Gastrocnemius medialis (tissue), 4 donors: ENCODE measurements around the gene ACTR6. TPM values are rescaled to one million over a fixed set of nuclear protein-coding genes. Genes with fewer than 3 reads are reported as not detected.
"Not testable (repeated sequence)": the region's sequence is repeated elsewhere in the genome, so short reads cannot be mapped to it uniquely, and the experiment has no call there.

Experiments used
- ATAC-seq, 2 donors: fragments of 150-250 bp; one replicate each; pipeline ENCODE4 v1.9.1; 2016
- DNase-seq, 2 donors: peaks; one replicate each; pipeline ENCODE4 v3.0.0-alpha.2; 2019
- H3K27ac ChIP-seq, 4 donors: fragments of 200-600 bp; sonication (generic); 1 replicate in 1 of 4; 2 replicates in 3 of 4; pipeline ENCODE4 v1.5.1; 2016 to 2018; ENCODE audit warnings: mild to moderate bottlenecking in 2 of 4, moderate library complexity in 1 of 4
- H3K27me3 ChIP-seq, 3 donors: fragments of 200-600 bp; sonication (generic) in 2 of 3; 1 replicate in 1 of 3; 2 replicates in 2 of 3; pipeline versions ENCODE4 v1.5.1 to v1.6.0; 2016 to 2019; ENCODE audit warnings: mild to moderate bottlenecking in 1 of 3, moderate library complexity in 1 of 3
- H3K36me3 ChIP-seq, 2 donors: fragments of 200-600 bp; sonication (generic) in 1 of 2; one replicate each; pipeline ENCODE4 v1.5.1; 2017 to 2018
- H3K4me1 ChIP-seq, 2 donors: fragments of 200-600 bp; sonication (generic) in 1 of 2; one replicate each; pipeline ENCODE4 v1.5.1; 2016 to 2017; ENCODE audit warnings: mild to moderate bottlenecking in 2 of 2
- H3K4me3 ChIP-seq, 4 donors: fragments of 200-600 bp; sonication (generic) in 3 of 4; 1 replicate in 1 of 4; 2 replicates in 3 of 4; pipeline ENCODE4 v1.5.1; 2016 to 2019; ENCODE audit warnings: mild to moderate bottlenecking in 2 of 4
- H3K9me3 ChIP-seq, 3 donors: fragments of 200-600 bp; sonication (generic) in 2 of 3; 1 replicate in 1 of 3; 2 replicates in 2 of 3; pipeline ENCODE4 v1.5.1; 2016 to 2019
- POLR2A ChIP-seq, 2 donors: fragments of 450-650 bp; IDR thresholded peaks; one replicate each; pipeline ENCODE4 v1.6.1; 2017; ENCODE audit warnings: antibody characterized with exemption in 2 of 2, mild to moderate bottlenecking in 2 of 2, moderate library complexity in 2 of 2
- in situ Hi-C, 4 donors: fragments of 200-750 bp; cut with MboI; loops; one replicate each; pipeline versions ENCODE4 v1.15.0 to v1.8.0; 2017; ENCODE audit warnings: low sequenced_read_pairs in 4 of 4
- intact Hi-C: fragments of 100-400 bp; cut with DNase I; formaldehyde crosslinking; loops from one replicate; pipeline ENCODE4 v1.15.1; 2023; ENCODE audit warnings: low total_unique reads
- total RNA-seq, 4 donors: library from RNA; depleted of rRNA; stranded (reverse); fragments of >200 nt; gene quantifications; one replicate each; pipeline versions ENCODE4 v1.1.0 to v1.2.3, GENCODE V29; 2016
- TF ChIP-seq, protein P1 (sequence below), 5 experiments: fragments of 450-650 bp in 3 of 5; fragments of 200-600 bp in 2 of 5; sonication (generic) in 2 of 5; IDR thresholded peaks in 4 of 5; conservative IDR thresholded peaks in 1 of 5; 1 replicate in 4 of 5; 2 replicates in 1 of 5; pipeline ENCODE4 v1.5.1; 2016 to 2019; ENCODE audit warnings: antibody characterized with exemption in 5 of 5, mild to moderate bottlenecking in 3 of 5, moderate library complexity in 3 of 5

ACTR6 gene
- total RNA-seq, 4 donors from 2014 or later, result 8.4 to 19.2 (median 16.6) TPM

DNA sequence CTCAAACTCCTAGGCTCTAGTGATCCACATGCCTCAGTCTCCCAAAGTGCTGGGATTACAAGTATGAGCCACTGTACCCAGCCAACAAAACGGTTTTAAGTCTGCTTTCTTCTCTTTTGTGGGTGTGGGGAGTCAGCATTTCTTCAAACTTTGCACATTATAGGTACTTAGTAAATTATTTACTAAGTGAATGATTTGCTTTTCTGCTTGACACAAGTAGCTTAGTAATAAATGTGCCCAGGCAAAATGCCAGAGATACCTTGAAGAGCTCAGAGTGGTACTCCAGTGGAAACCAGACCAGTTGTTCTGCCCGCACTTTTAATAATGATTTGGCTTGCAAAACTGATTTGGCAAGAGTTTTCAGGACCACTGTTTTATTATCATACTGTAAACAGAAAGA, 51.3 kb downstream of the ACTR6 start:
- in situ Hi-C loops (no loop called here), intact Hi-C loops (no loop called here)
- H3K4me3 ChIP-seq, result no peak overlapping the region
- H3K9me3 ChIP-seq, result no peaks in the 10 kb centered on the region
- no peak for DNase-seq
- H3K27ac ChIP-seq, result no peak overlapping the region
- H3K27me3 ChIP-seq, result no peaks in the 10 kb centered on the region
- TF ChIP-seq, protein P1, sequence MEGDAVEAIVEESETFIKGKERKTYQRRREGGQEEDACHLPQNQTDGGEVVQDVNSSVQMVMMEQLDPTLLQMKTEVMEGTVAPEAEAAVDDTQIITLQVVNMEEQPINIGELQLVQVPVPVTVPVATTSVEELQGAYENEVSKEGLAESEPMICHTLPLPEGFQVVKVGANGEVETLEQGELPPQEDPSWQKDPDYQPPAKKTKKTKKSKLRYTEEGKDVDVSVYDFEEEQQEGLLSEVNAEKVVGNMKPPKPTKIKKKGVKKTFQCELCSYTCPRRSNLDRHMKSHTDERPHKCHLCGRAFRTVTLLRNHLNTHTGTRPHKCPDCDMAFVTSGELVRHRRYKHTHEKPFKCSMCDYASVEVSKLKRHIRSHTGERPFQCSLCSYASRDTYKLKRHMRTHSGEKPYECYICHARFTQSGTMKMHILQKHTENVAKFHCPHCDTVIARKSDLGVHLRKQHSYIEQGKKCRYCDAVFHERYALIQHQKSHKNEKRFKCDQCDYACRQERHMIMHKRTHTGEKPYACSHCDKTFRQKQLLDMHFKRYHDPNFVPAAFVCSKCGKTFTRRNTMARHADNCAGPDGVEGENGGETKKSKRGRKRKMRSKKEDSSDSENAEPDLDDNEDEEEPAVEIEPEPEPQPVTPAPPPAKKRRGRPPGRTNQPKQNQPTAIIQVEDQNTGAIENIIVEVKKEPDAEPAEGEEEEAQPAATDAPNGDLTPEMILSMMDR (IDR thresholded peaks at IDR 0.05 in 4 of 5, conservative IDR thresholded peaks at IDR 0.05 in 1 of 5), result no peak
- TF ChIP-seq POLR2A (IDR thresholded peaks at IDR 0.05), result no peak
- no peak for ATAC-seq
- no peaks in the 10 kb centered on the region for H3K4me1 ChIP-seq
- H3K36me3 ChIP-seq, result no peaks in the 10 kb centered on the region

GRCh38 chr12:100253437-100253836, 52.8 kb downstream of the ACTR6 start:
- no peak for TF ChIP-seq POLR2A (IDR thresholded peaks at IDR 0.05)
- TF ChIP-seq, protein P1 (IDR thresholded peaks at IDR 0.05 in 4 of 5, conservative IDR thresholded peaks at IDR 0.05 in 1 of 5), result no peak
- DNase-seq (no peak), ATAC-seq (no peak)
- H3K4me1 ChIP-seq, result no peaks in the 10 kb centered on the region
- intact Hi-C loops (no loop called here), in situ Hi-C loops (no loop called here)
- no peak overlapping the region for H3K27ac ChIP-seq
- no peaks in the 10 kb centered on the region for H3K36me3 ChIP-seq
- no peaks in the 10 kb centered on the region for H3K9me3 ChIP-seq
- no peaks in the 10 kb centered on the region for H3K27me3 ChIP-seq
- H3K4me3 ChIP-seq, result no peak overlapping the region

- in situ Hi-C loops, result no loop called here
- Histone ChIP-seq H3K4me1 (no peaks in the 10 kb centered on the region), H3K4me3 (no peak overlapping the region), H3K9me3 (no peaks in the 10 kb centered on the region), H3K36me3 (no peaks in the 10 kb centered on the region), H3K27ac (no peak overlapping the region), H3K27me3 (no peaks in the 10 kb centered on the region)
- DNase-seq (no peak), ATAC-seq (no peak)
- intact Hi-C loops, result no loop called here
- TF ChIP-seq POLR2A (IDR thresholded peaks at IDR 0.05), result no peak
- TF ChIP-seq, protein P1 (IDR thresholded peaks at IDR 0.05 in 4 of 5, conservative IDR thresholded peaks at IDR 0.05 in 1 of 5), result no peak
Measured at GRCh38 chr12:100254876-100255275, 54.3 kb downstream of the ACTR6 start.

GRCh38 chr12:100258127-100258526, 57.5 kb downstream of the ACTR6 start:
- in situ Hi-C loops (no loop called here), intact Hi-C loops (no loop called here)
- no peak for TF ChIP-seq POLR2A (IDR thresholded peaks at IDR 0.05)
- TF ChIP-seq, protein P1 (IDR thresholded peaks at IDR 0.05 in 4 of 5, conservative IDR thresholded peaks at IDR 0.05 in 1 of 5), result no peak
- Histone ChIP-seq H3K36me3 (no peaks in the 10 kb centered on the region), H3K9me3 (no peaks in the 10 kb centered on the region), H3K4me1 (no peaks in the 10 kb centered on the region), H3K27ac (no peak overlapping the region), H3K4me3 (no peak overlapping the region), H3K27me3 (no peaks in the 10 kb centered on the region)
- no peak for ATAC-seq
- DNase-seq, result no peak

- no peak for TF ChIP-seq POLR2A (IDR thresholded peaks at IDR 0.05)
- TF ChIP-seq, protein P1 (IDR thresholded peaks at IDR 0.05 in 4 of 5, conservative IDR thresholded peaks at IDR 0.05 in 1 of 5), result no peak
- ATAC-seq (no peak), DNase-seq (no peak)
- in situ Hi-C loops (no loop called here), intact Hi-C loops (loop anchor here (10.0 kb wide), 1 partner anchor 312 kb away; the partner anchor contains the start of gene GAS2L3)
- Histone ChIP-seq H3K36me3 (no peaks in the 10 kb centered on the region), H3K9me3 (no peaks in the 10 kb centered on the region), H3K27me3 (no peaks in the 10 kb centered on the region), H3K27ac (no peak overlapping the region), H3K4me3 (no peak overlapping the region), H3K4me1 (peaks cover 4 to 6% of the 10 kb centered on the region in 2 donors)
Measured at GRCh38 chr12:100263131-100263530, 62.5 kb downstream of the ACTR6 start.

GRCh38 chr12:100265107-100265506, 64.5 kb downstream of the ACTR6 start:
- intact Hi-C loops, result loop anchor here (10.0 kb wide), 1 partner anchor 310 kb away; the partner anchor contains the start of gene GAS2L3
- peaks cover 24% of the 10 kb centered on the region in 2 donors for H3K4me1 ChIP-seq
- H3K27ac ChIP-seq, H3K9me3 ChIP-seq, DNase-seq, ATAC-seq, in situ Hi-C loops, H3K27me3 ChIP-seq, H3K36me3 ChIP-seq, H3K4me3 ChIP-seq: not testable (repeated sequence)
